Hematopoietic multipotent progenitor cell treated with erythropoietin and hydrocortisone succinate and interleukin-3 and kit ligand, for 4 days (in vitro differentiated cells): Measurements from ENCODE around the gene DISC1.
"Not testable (repeated sequence)": the region's sequence is repeated elsewhere in the genome, so short reads cannot be mapped to it uniquely, and the experiment has no call there.

Experiments used
- DNase-seq: peaks from one replicate; pipeline ENCODE4 v3.0.0-alpha.2; 2015

DISC1 gene

GRCh38 chr1:231639819-231640218, 13.2 kb downstream of the DISC1 start:
- DNase-seq: no peak

- DNase-seq: not testable (repeated sequence)
Measured at GRCh38 chr1:231641444-231641843, 14.9 kb downstream of the DISC1 start.

GRCh38 chr1:231642061-231642460, 15.5 kb downstream of the DISC1 start:
- DNase-seq: not testable (repeated sequence)

- no peak for DNase-seq
Measured at GRCh38 chr1:231642618-231643017, 16.0 kb downstream of the DISC1 start.

- DNase-seq: no peak
Measured at GRCh38 chr1:231643071-231643934, 16.7 kb downstream of the DISC1 start.

- no peak for DNase-seq
Measured at GRCh38 chr1:231643935-231644237, 17.3 kb downstream of the DISC1 start.

- DNase-seq: not testable (repeated sequence)
Measured at GRCh38 chr1:231645634-231646033, 19.0 kb downstream of the DISC1 start.

GRCh38 chr1:231646165-231646564, 19.6 kb downstream of the DISC1 start:
- DNase-seq: not testable (repeated sequence)

GRCh38 chr1:231651621-231652260, 25.2 kb downstream of the DISC1 start:
- not testable (repeated sequence) for DNase-seq

- no peak for DNase-seq
Measured at GRCh38 chr1:231653632-231654031, 27.0 kb downstream of the DISC1 start.

GRCh38 chr1:231656741-231657140, 30.2 kb downstream of the DISC1 start:
- DNase-seq: no peak

- peak; percentile 52 for DNase-seq
Measured at GRCh38 chr1:231658223-231658622, 31.6 kb downstream of the DISC1 start.

GRCh38 chr1:231660198-231660597, 33.6 kb downstream of the DISC1 start:
- no peak for DNase-seq

GRCh38 chr1:231663211-231663792, 36.7 kb downstream of the DISC1 start:
- peak; percentile 71 for DNase-seq

- no peak for DNase-seq
Measured at GRCh38 chr1:231665101-231665500, 38.5 kb downstream of the DISC1 start.

GRCh38 chr1:231665726-231666125, 39.1 kb downstream of the DISC1 start:
- no peak for DNase-seq

GRCh38 chr1:231666220-231666936, 39.8 kb downstream of the DISC1 start:
- DNase-seq: no peak

GRCh38 chr1:231666937-231667608, 40.5 kb downstream of the DISC1 start:
- no peak for DNase-seq

- no peak for DNase-seq
Measured at GRCh38 chr1:231667896-231668506, 41.4 kb downstream of the DISC1 start.

- no peak for DNase-seq
Measured at GRCh38 chr1:231668826-231669225, 42.2 kb downstream of the DISC1 start.

- DNase-seq: not testable (repeated sequence)
Measured at GRCh38 chr1:231669864-231670621, 43.5 kb downstream of the DISC1 start.

GRCh38 chr1:231670755-231671154, 44.2 kb downstream of the DISC1 start:
- DNase-seq: no peak
